Neural progenitor cell (in vitro differentiated cells): ENCODE measurements around the gene GNB5.

Source experiments
- CTCF ChIP-seq: fragments of 200-600 bp; sonication (generic); IDR thresholded peaks from 2 replicates; pipeline ENCODE4 v1.5.1; 2017; ENCODE audit warnings: antibody characterized with exemption, mild to moderate bottlenecking
- EZH2 ChIP-seq: fragments of 200-600 bp; sonication (generic); IDR thresholded peaks from 2 replicates; pipeline ENCODE4 v1.6.1; 2017; ENCODE audit warnings: antibody characterized with exemption, mild to moderate bottlenecking, moderate library complexity

DNA sequence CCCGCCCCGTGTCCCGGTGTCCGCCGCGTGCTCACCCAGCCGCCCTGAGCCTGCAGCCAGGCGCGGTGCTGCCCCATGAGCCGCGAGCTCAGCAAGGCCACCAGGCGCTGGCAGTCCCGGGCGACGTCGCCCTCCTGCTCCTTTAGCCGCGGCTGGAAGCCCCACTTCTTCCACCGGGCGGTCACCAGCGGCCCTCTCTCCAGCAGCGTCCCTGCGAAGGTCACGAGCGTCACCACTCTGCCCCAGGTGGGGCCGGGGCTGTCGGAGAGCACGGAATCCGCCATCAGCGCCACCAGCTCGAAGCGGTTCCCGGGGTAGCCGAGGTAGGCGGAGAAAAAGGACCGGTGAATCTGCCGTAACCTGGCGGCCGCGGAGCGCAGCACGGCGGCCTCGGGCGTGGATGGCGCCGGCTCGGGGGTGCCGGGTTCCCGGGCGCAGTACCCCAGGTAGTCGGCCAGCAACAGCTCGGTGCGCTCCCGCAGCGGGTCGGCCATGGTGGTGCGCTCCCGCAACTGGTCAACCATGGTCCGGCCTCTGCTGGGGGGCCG, 78.9 kb downstream of the GNB5 start:
- no peak for TF ChIP-seq CTCF
- no peak for TF ChIP-seq EZH2
